ENCODE results near the gene TBCK.

- no peak for TF ChIP-seq GATA3 (IDR thresholded peaks at IDR 0.05; ENCODE audit: low read depth, low read length)
- no peak for TF ChIP-seq GATA2 (IDR thresholded peaks at IDR 0.05; ENCODE audit: low read depth, low read length)
Measured at GRCh38 chr4:106010761-106011160, 305.2 kb downstream of the TBCK start.

Data from SH-SY5Y (cell line).